HG03196 (cell line): ENCODE data around the gene TEX55.
"Not testable (repeated sequence)": the region's sequence is repeated elsewhere in the genome, so short reads cannot be mapped to it uniquely, and the experiment has no call there.

Experiments used
- ATAC-seq: cut with Tn5 transposase; IDR thresholded peaks from one replicate; pipeline ENCODE4 v1.9.1; 2021; ENCODE audit not compliant: unreplicated experiment

Gene TEX55

GRCh38 chr3:119145500-119146167 is at the start of gene TEX55:
Gene TEX55, plus strand, starts transcription at chr3:119146165. Its CDS starts 25 bp downstream, at chr3:119146190.
- ATAC-seq = no peak

GRCh38 chr3:119098003-119098402 is 48.0 kb upstream of the TEX55 start:
- no peak for ATAC-seq

- no peak for ATAC-seq
Observed at GRCh38 chr3:119098619-119099222, 47.2 kb upstream of the TEX55 start.

GRCh38 chr3:119099785-119100184 is 46.2 kb upstream of the TEX55 start:
- ATAC-seq = no peak

- ATAC-seq = no peak
Observed at GRCh38 chr3:119104031-119104430, 41.9 kb upstream of the TEX55 start.

GRCh38 chr3:119118330-119118729 is 27.6 kb upstream of the TEX55 start:
- ATAC-seq = not testable (repeated sequence)

- ATAC-seq = no peak
Observed at GRCh38 chr3:119120480-119120879, 25.5 kb upstream of the TEX55 start.

GRCh38 chr3:119122350-119122749 is 23.6 kb upstream of the TEX55 start:
- ATAC-seq = no peak

GRCh38 chr3:119125342-119125741 is 20.6 kb upstream of the TEX55 start:
- ATAC-seq = no peak

- ATAC-seq = no peak
Observed at GRCh38 chr3:119125742-119126504, 20.0 kb upstream of the TEX55 start.

GRCh38 chr3:119130291-119130690 is 15.7 kb upstream of the TEX55 start:
- ATAC-seq = not testable (repeated sequence)

GRCh38 chr3:119132291-119132690 is 13.7 kb upstream of the TEX55 start:
- ATAC-seq = not testable (repeated sequence)

GRCh38 chr3:119139360-119139759 is 6.6 kb upstream of the TEX55 start:
- not testable (repeated sequence) for ATAC-seq

GRCh38 chr3:119140466-119140865 is 5.5 kb upstream of the TEX55 start:
- ATAC-seq = no peak

GRCh38 chr3:119145128-119145499 is 851 bp upstream of the TEX55 start:
- no peak for ATAC-seq

GRCh38 chr3:119146578-119147375 is 812 bp downstream of the TEX55 start:
- ATAC-seq = no peak

- no peak for ATAC-seq
Observed at GRCh38 chr3:119147494-119147893, 1.5 kb downstream of the TEX55 start.

- no peak for ATAC-seq
Observed at GRCh38 chr3:119148493-119149180, 2.7 kb downstream of the TEX55 start.

- ATAC-seq = no peak
Observed at GRCh38 chr3:119149484-119149883, 3.5 kb downstream of the TEX55 start.

GRCh38 chr3:119156868-119157267 is 10.9 kb downstream of the TEX55 start:
- ATAC-seq = no peak

GRCh38 chr3:119157971-119158370 is 12.0 kb downstream of the TEX55 start:
- no peak for ATAC-seq
